Measurements from ENCODE around the gene FOSL2.

FOSL2 gene

GRCh38 chr2:28424799-28425463, 32.3 kb downstream of the FOSL2 start:
- H3K4me3 ChIP-seq (ENCODE audit: low read depth, low read length) = no peak overlapping the region
- H3K36me3 ChIP-seq (replicated peaks) = no peaks in the 10 kb centered on the region
- in situ Hi-C loops (cut with HindIII; ENCODE audit: low pct_ligation_motif_present, low sequenced_read_pairs) = loop anchor here (25.0 kb wide), 1 partner anchor 663 kb away; the partner anchor contains the start of gene MRPL33
- DNase-seq = no peak
- H3K27me3 ChIP-seq (replicated peaks) = no peaks in the 10 kb centered on the region
- H3K27ac ChIP-seq = no peak overlapping the region
- TF ChIP-seq, protein P1, sequence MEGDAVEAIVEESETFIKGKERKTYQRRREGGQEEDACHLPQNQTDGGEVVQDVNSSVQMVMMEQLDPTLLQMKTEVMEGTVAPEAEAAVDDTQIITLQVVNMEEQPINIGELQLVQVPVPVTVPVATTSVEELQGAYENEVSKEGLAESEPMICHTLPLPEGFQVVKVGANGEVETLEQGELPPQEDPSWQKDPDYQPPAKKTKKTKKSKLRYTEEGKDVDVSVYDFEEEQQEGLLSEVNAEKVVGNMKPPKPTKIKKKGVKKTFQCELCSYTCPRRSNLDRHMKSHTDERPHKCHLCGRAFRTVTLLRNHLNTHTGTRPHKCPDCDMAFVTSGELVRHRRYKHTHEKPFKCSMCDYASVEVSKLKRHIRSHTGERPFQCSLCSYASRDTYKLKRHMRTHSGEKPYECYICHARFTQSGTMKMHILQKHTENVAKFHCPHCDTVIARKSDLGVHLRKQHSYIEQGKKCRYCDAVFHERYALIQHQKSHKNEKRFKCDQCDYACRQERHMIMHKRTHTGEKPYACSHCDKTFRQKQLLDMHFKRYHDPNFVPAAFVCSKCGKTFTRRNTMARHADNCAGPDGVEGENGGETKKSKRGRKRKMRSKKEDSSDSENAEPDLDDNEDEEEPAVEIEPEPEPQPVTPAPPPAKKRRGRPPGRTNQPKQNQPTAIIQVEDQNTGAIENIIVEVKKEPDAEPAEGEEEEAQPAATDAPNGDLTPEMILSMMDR (IDR thresholded peaks at IDR 0.05; ENCODE audit: low read depth, low read length, missing control alignments) = no peak

- TF ChIP-seq, protein P1 (IDR thresholded peaks at IDR 0.05; ENCODE audit: low read depth, low read length, missing control alignments) = no peak
- no peak overlapping the region for H3K27ac ChIP-seq
- in situ Hi-C loops (cut with HindIII; ENCODE audit: low pct_ligation_motif_present, low sequenced_read_pairs) = no loop called here
- no peaks in the 10 kb centered on the region for H3K27me3 ChIP-seq (replicated peaks)
- no peak overlapping the region for H3K4me3 ChIP-seq (ENCODE audit: low read depth, low read length)
- H3K36me3 ChIP-seq (replicated peaks) = no peaks in the 10 kb centered on the region
- no peak for DNase-seq
Observed at GRCh38 chr2:28425464-28425835, 32.8 kb downstream of the FOSL2 start.

DNA sequence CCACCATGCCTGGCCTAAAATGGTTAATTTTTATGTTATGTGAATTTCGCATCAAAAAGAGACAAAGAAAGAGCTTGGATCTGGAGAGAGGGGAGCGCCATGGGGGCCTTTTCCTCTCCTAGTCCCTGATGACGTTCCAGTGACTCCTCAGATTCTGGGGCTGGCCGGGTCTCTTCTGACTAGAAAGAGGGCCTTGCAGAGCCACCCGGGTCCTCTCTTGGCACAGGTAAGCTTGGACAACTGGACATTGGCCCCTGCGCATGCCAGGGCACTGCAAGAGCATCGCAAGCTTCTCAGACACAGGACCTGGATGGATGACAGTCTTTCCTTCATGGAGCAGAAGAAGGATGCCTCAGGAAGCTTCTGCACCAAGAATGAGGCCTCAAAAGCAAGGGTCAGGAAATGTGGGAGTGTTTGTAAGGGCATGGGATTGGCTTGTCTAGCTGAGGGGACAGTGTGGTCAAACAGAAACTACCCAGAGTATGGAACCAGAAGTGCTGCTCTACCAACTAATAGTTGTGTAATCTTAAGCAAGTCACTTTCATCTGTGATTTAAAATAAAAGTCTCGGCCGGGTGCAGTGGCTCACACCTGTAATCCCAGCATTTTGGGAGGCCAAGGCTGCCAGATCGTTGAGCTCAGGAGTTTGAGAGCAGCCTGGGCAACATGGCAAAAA, 35.2 kb downstream of the FOSL2 start:
- in situ Hi-C loops (cut with HindIII; ENCODE audit: low pct_ligation_motif_present, low sequenced_read_pairs) = no loop called here
- no peak overlapping the region for H3K27ac ChIP-seq

GRCh38 chr2:28428486-28428885, 35.8 kb downstream of the FOSL2 start:
- no peak for DNase-seq
- Histone ChIP-seq H3K27ac (no peak overlapping the region), H3K4me3 (ENCODE audit: low read depth, low read length) (no peak overlapping the region), H3K36me3 (replicated peaks) (no peaks in the 10 kb centered on the region), H3K27me3 (replicated peaks) (no peaks in the 10 kb centered on the region)
- TF ChIP-seq, protein P1 (IDR thresholded peaks at IDR 0.05; ENCODE audit: low read depth, low read length, missing control alignments) = no peak
- in situ Hi-C loops (cut with HindIII; ENCODE audit: low pct_ligation_motif_present, low sequenced_read_pairs) = no loop called here

More for the DNA sequence above, 35.2 kb downstream of the FOSL2 start:
- TF ChIP-seq, protein P1 (IDR thresholded peaks at IDR 0.05; ENCODE audit: low read depth, low read length, missing control alignments) = no peak
- Histone ChIP-seq H3K4me3 (ENCODE audit: low read depth, low read length) (no peak overlapping the region), H3K27me3 (replicated peaks) (no peaks in the 10 kb centered on the region), H3K36me3 (replicated peaks) (no peaks in the 10 kb centered on the region)
- no peak for DNase-seq

GRCh38 chr2:28429636-28430376, 37.1 kb downstream of the FOSL2 start:
- in situ Hi-C loops (cut with HindIII; ENCODE audit: low pct_ligation_motif_present, low sequenced_read_pairs) = no loop called here
- TF ChIP-seq, protein P1 (IDR thresholded peaks at IDR 0.05; ENCODE audit: low read depth, low read length, missing control alignments) = no peak
- no peak for DNase-seq
- H3K4me3 ChIP-seq (ENCODE audit: low read depth, low read length) = no peak overlapping the region
- H3K27me3 ChIP-seq (replicated peaks) = no peaks in the 10 kb centered on the region
- no peak overlapping the region for H3K27ac ChIP-seq
- no peaks in the 10 kb centered on the region for H3K36me3 ChIP-seq (replicated peaks)

All from brain microvascular endothelial cell (primary cell).